GM18505 (cell line): ENCODE measurements around the gene EPB41L2.

Experiments
- ATAC-seq: cut with Tn5 transposase; IDR thresholded peaks from one replicate; pipeline ENCODE4 v1.9.1; 2021; ENCODE audit not compliant: unreplicated experiment
- POLR2A ChIP-seq: IDR thresholded peaks from 4 replicates; pipeline ENCODE4 v1.6.1; 2011; ENCODE audit warnings: borderline replicate concordance; ENCODE audit not compliant: insufficient read depth, insufficient read length; ENCODE audit errors: extremely low read depth

Gene EPB41L2

GRCh38 chr6:131054392-131055250, 8.4 kb downstream of the EPB41L2 start:
- no peak for TF ChIP-seq POLR2A
- ATAC-seq: no peak

- TF ChIP-seq POLR2A: no peak
- no peak for ATAC-seq
Measured at GRCh38 chr6:131053546-131054240, 9.4 kb downstream of the EPB41L2 start.

- ATAC-seq: no peak
Measured at GRCh38 chr6:131052181-131052580, 10.9 kb downstream of the EPB41L2 start.

GRCh38 chr6:131051341-131051740, 11.7 kb downstream of the EPB41L2 start:
- ATAC-seq: no peak
- TF ChIP-seq POLR2A: no peak

More at GRCh38 chr6:131052181-131052580, 10.9 kb downstream of the EPB41L2 start:
- TF ChIP-seq POLR2A: no peak

- no peak for ATAC-seq
Measured at GRCh38 chr6:131049608-131050007, 13.4 kb downstream of the EPB41L2 start.

GRCh38 chr6:131048933-131049515, 14.0 kb downstream of the EPB41L2 start:
- TF ChIP-seq POLR2A: no peak
- no peak for ATAC-seq

More at GRCh38 chr6:131049608-131050007, 13.4 kb downstream of the EPB41L2 start:
- TF ChIP-seq POLR2A: no peak

- ATAC-seq: no peak
- TF ChIP-seq POLR2A: no peak
Measured at GRCh38 chr6:131048459-131048858, 14.6 kb downstream of the EPB41L2 start.

- no peak for TF ChIP-seq POLR2A
- ATAC-seq: no peak
Measured at GRCh38 chr6:131045139-131045538, 17.9 kb downstream of the EPB41L2 start.

- no peak for ATAC-seq
- TF ChIP-seq POLR2A: no peak
Measured at GRCh38 chr6:131043902-131044447, 19.1 kb downstream of the EPB41L2 start.

- TF ChIP-seq POLR2A: no peak
- no peak for ATAC-seq
Measured at GRCh38 chr6:131042664-131043063, 20.4 kb downstream of the EPB41L2 start.

GRCh38 chr6:131041814-131042213, 21.2 kb downstream of the EPB41L2 start:
- no peak for ATAC-seq
- no peak for TF ChIP-seq POLR2A

GRCh38 chr6:131040866-131041265, 22.2 kb downstream of the EPB41L2 start:
- no peak for TF ChIP-seq POLR2A
- no peak for ATAC-seq

- no peak for TF ChIP-seq POLR2A
- ATAC-seq: no peak
Measured at GRCh38 chr6:131039345-131039680, 23.7 kb downstream of the EPB41L2 start.
